Type B pancreatic cell (in vitro differentiated cells): ENCODE results near the gene SIK2. TPM values are rescaled to one million over a fixed set of nuclear protein-coding genes. Genes with fewer than 3 reads are reported as not detected.

ENCODE experiments used
- DNase-seq: peaks from one replicate; pipeline ENCODE4 v3.0.0; 2021; ENCODE audit warnings: mixed read lengths; ENCODE audit not compliant: unreplicated experiment; ENCODE audit errors: extremely low spot score
- H3K27ac Mint-ChIP-seq: 2 replicates; pipeline ENCODE4 v1.8.0; 2021; ENCODE audit warnings: mild to moderate bottlenecking, mixed read lengths
- H3K27me3 Mint-ChIP-seq: 2 replicates; pipeline ENCODE4 v1.8.0; 2021; ENCODE audit warnings: mixed read lengths
- H3K36me3 Mint-ChIP-seq: 2 replicates; pipeline ENCODE4 v1.8.0; 2021; ENCODE audit warnings: mixed read lengths
- H3K4me1 Mint-ChIP-seq: one replicate; pipeline ENCODE4 v1.8.0; 2021; ENCODE audit warnings: mixed read lengths; ENCODE audit not compliant: unreplicated experiment
- H3K4me3 Mint-ChIP-seq: 2 replicates; pipeline ENCODE4 v1.8.0; 2021; ENCODE audit warnings: mild to moderate bottlenecking, mixed read lengths
- H3K9me3 Mint-ChIP-seq: 2 replicates; pipeline ENCODE4 v1.8.0; 2021; ENCODE audit warnings: mixed read lengths
- CTCF ChIP-seq: fragments of 200-600 bp; sonication (generic); conservative IDR thresholded peaks from 2 replicates; pipeline ENCODE4 v1.5.0; 2021; ENCODE audit warnings: antibody characterized with exemption, mild to moderate bottlenecking
- total RNA-seq: library from RNA; stranded (reverse); gene quantifications from 2 replicates; pipeline ENCODE4 v1.2.1, GENCODE V29; 2021; ENCODE audit warnings: low replicate concordance

Gene SIK2
- total RNA-seq, 1 donor from 2014 or later = 28.0 TPM

GRCh38 chr11:111733611-111734088, 131.4 kb downstream of the SIK2 start:
- no peak overlapping the region for H3K27ac Mint-ChIP-seq
- DNase-seq = no peak
- peaks cover 65% of the 10 kb centered on the region for H3K4me1 Mint-ChIP-seq
- H3K36me3 Mint-ChIP-seq = no peaks in the 10 kb centered on the region
- H3K4me3 Mint-ChIP-seq = no peak overlapping the region
- no peak for TF ChIP-seq CTCF
- H3K9me3 Mint-ChIP-seq = no peaks in the 10 kb centered on the region
- no peaks in the 10 kb centered on the region for H3K27me3 Mint-ChIP-seq

- H3K27me3 Mint-ChIP-seq = no peaks in the 10 kb centered on the region
- H3K4me3 Mint-ChIP-seq = peak overlapping the region; percentile 79
- peaks cover 59% of the 10 kb centered on the region for H3K4me1 Mint-ChIP-seq
- no peak for TF ChIP-seq CTCF
- H3K27ac Mint-ChIP-seq = peak overlapping the region; percentile 89
- no peaks in the 10 kb centered on the region for H3K9me3 Mint-ChIP-seq
- no peaks in the 10 kb centered on the region for H3K36me3 Mint-ChIP-seq
- DNase-seq = no peak
Measured at GRCh38 chr11:111734101-111734953, 132.1 kb downstream of the SIK2 start.

GRCh38 chr11:111734954-111735261, 132.7 kb downstream of the SIK2 start:
- H3K36me3 Mint-ChIP-seq = no peaks in the 10 kb centered on the region
- H3K27me3 Mint-ChIP-seq = no peaks in the 10 kb centered on the region
- no peak for TF ChIP-seq CTCF
- peak overlapping the region; percentile 79 for H3K4me3 Mint-ChIP-seq
- H3K4me1 Mint-ChIP-seq = peaks cover 53% of the 10 kb centered on the region
- no peaks in the 10 kb centered on the region for H3K9me3 Mint-ChIP-seq
- no peak for DNase-seq
- H3K27ac Mint-ChIP-seq = peak overlapping the region; percentile 89

GRCh38 chr11:111735262-111736116, 133.2 kb downstream of the SIK2 start:
- H3K36me3 Mint-ChIP-seq = peaks cover under 1% of the 10 kb centered on the region
- H3K27ac Mint-ChIP-seq = peak overlapping the region; percentile 89
- DNase-seq = no peak
- H3K4me3 Mint-ChIP-seq = peak overlapping the region; percentile 79
- no peaks in the 10 kb centered on the region for H3K9me3 Mint-ChIP-seq
- TF ChIP-seq CTCF = no peak
- peaks cover 48% of the 10 kb centered on the region for H3K4me1 Mint-ChIP-seq
- no peaks in the 10 kb centered on the region for H3K27me3 Mint-ChIP-seq

GRCh38 chr11:111736181-111736590, 133.9 kb downstream of the SIK2 start:
- peak overlapping the region; percentile 79 for H3K4me3 Mint-ChIP-seq
- no peaks in the 10 kb centered on the region for H3K27me3 Mint-ChIP-seq
- peaks cover 7% of the 10 kb centered on the region for H3K36me3 Mint-ChIP-seq
- no peak for DNase-seq
- peaks cover 41% of the 10 kb centered on the region for H3K4me1 Mint-ChIP-seq
- H3K27ac Mint-ChIP-seq = peak overlapping the region; percentile 89
- no peak for TF ChIP-seq CTCF
- H3K9me3 Mint-ChIP-seq = no peaks in the 10 kb centered on the region
